Measurements from ENCODE around the gene FARS2.

- TF ChIP-seq CTCF (IDR thresholded peaks at IDR 0.05) (no peak), EZH2 (IDR thresholded peaks at IDR 0.05; ENCODE audit: borderline replicate concordance, insufficient read depth, low read depth, low read length, poor library complexity, severe bottlenecking) (no peak)
Measured at GRCh38 chr6:5785249-5785648, 523.9 kb downstream of the FARS2 start.
